Keratinocyte (primary cell): ENCODE results near the gene UNC79. TPM values are rescaled to one million over a fixed set of nuclear protein-coding genes. Genes with fewer than 3 reads are reported as not detected.

ENCODE experiments used
- DNase-seq: peaks from one replicate; pipeline ENCODE4 v3.0.0-alpha.2; 2011; ENCODE audit warnings: low read depth, missing footprints, low spot score
- FAIRE-seq: peaks from 2 replicates; lab custom pipeline; 2011; peaks lifted over from hg19 to GRCh38; lab: Jason Lieb, UNC
- H2AFZ ChIP-seq: 2 replicates; pipeline ENCODE4 v1.6.0; 2012; ENCODE audit warnings: low read length, control low read depth, inconsistent platforms; ENCODE audit not compliant: control insufficient read depth
- H3K27ac ChIP-seq: 2 replicates; pipeline ENCODE4 v1.5.1; 2011; ENCODE audit warnings: low read length; ENCODE audit not compliant: control insufficient read depth, insufficient read depth
- H3K27me3 ChIP-seq: 3 replicates; pipeline ENCODE4 v1.6.0; 2011; ENCODE audit warnings: low read length; ENCODE audit not compliant: control insufficient read depth, insufficient read depth; ENCODE audit errors: extremely low read depth
- H3K36me3 ChIP-seq, 2 experiments: 2 replicates in 1 of 2; 3 replicates in 1 of 2; pipeline ENCODE4 v1.5.1; 2011; ENCODE audit warnings: low read length in 2 of 2, mild to moderate bottlenecking in 1 of 2; ENCODE audit not compliant: control insufficient read depth in 2 of 2, insufficient read depth in 2 of 2; ENCODE audit errors: extremely low read depth in 1 of 2
- H3K4me1 ChIP-seq: 3 replicates; pipeline ENCODE4 v1.5.1; 2011; ENCODE audit warnings: low read length; ENCODE audit not compliant: control insufficient read depth, insufficient read depth; ENCODE audit errors: extremely low read depth
- H3K4me2 ChIP-seq: 3 replicates; pipeline ENCODE4 v1.6.0; 2011; ENCODE audit warnings: low read depth, low read length; ENCODE audit not compliant: control insufficient read depth, insufficient read depth; ENCODE audit errors: extremely low read depth
- H3K4me3 ChIP-seq, 3 experiments: fragments of 200-600 bp in 1 of 3; sonication (generic) in 1 of 3; 2 replicates in 2 of 3; 3 replicates in 1 of 3; pipeline ENCODE4 v1.5.1; 2011 to 2016; ENCODE audit warnings: low read length in 3 of 3, mild to moderate bottlenecking in 3 of 3, control low read depth in 2 of 3, inconsistent platforms in 1 of 3, low read depth in 1 of 3, mixed read lengths in 1 of 3, mixed run types in 1 of 3, moderate library complexity in 1 of 3; ENCODE audit not compliant: control insufficient read depth in 2 of 3, insufficient read depth in 2 of 3; ENCODE audit errors: extremely low read depth in 1 of 3
- H3K79me2 ChIP-seq: 2 replicates; pipeline ENCODE4 v1.6.0; 2012; ENCODE audit warnings: low read length; ENCODE audit not compliant: control insufficient read depth, insufficient read depth
- H3K9ac ChIP-seq: 3 replicates; pipeline ENCODE4 v1.6.0; 2011; ENCODE audit warnings: low read length; ENCODE audit not compliant: control insufficient read depth, insufficient read depth; ENCODE audit errors: extremely low read depth
- H3K9me1 ChIP-seq: 3 replicates; pipeline ENCODE4 v1.6.0; 2011; ENCODE audit warnings: low read length; ENCODE audit not compliant: control insufficient read depth, insufficient read depth; ENCODE audit errors: extremely low read depth
- H3K9me3 ChIP-seq: 2 replicates; pipeline ENCODE4 v1.5.1; 2012; ENCODE audit warnings: low read depth, low read length; ENCODE audit not compliant: control insufficient read depth
- H4K20me1 ChIP-seq: 3 replicates; pipeline ENCODE4 v1.6.0; 2011; ENCODE audit warnings: low read length; ENCODE audit not compliant: control insufficient read depth, insufficient read depth; ENCODE audit errors: extremely low read depth
- EZH2 ChIP-seq: IDR thresholded peaks from one replicate; pipeline ENCODE4 v1.6.1; 2012; ENCODE audit warnings: inconsistent platforms, mild to moderate bottlenecking, low read length, moderate library complexity
- dilution Hi-C: fragments of 300-500 bp; cut with MboI; formaldehyde crosslinking; loops from one replicate; pipeline ENCODE4 v1.7.0; 2020; ENCODE audit warnings: low sequenced_read_pairs; ENCODE audit not compliant: extremely low pct_ligation_motif_present
- polyA plus RNA-seq, 5 experiments: library from polyadenylated mRNA; depleted of rRNA in 3 of 5; stranded (reverse) in 3 of 5; stranded (forward) in 1 of 5; unstranded in 1 of 5; fragments of >200 nt; gene quantifications; 1 replicate in 1 of 5; 2 replicates in 3 of 5; 3 replicates in 1 of 5; pipeline versions ENCODE4 v1.2.1 to v1.2.3, GENCODE V29; 2011 to 2012; ENCODE audit warnings: missing spikeins in 2 of 5, low read depth in 1 of 5, low replicate concordance in 1 of 5
- TF ChIP-seq, protein P1 (sequence below), 3 experiments: IDR thresholded peaks in 1 of 3; conservative IDR thresholded peaks in 1 of 3; optimal IDR thresholded peaks in 1 of 3; 2 replicates in 2 of 3; 3 replicates in 1 of 3; pipeline versions ENCODE3 to v1.5.1; 2011; ENCODE audit warnings: low read length in 3 of 3, mild to moderate bottlenecking in 3 of 3, moderate library complexity in 2 of 3, control low read depth in 1 of 3, inconsistent platforms in 1 of 3; ENCODE audit not compliant: insufficient read depth in 2 of 3; ENCODE audit errors: extremely low read depth in 1 of 3

Gene UNC79
- polyA plus RNA-seq, 1 donor (not counting 4 experiments of a cell fraction or from before 2014, with no cell fraction given) = 0.01 TPM

DNA sequence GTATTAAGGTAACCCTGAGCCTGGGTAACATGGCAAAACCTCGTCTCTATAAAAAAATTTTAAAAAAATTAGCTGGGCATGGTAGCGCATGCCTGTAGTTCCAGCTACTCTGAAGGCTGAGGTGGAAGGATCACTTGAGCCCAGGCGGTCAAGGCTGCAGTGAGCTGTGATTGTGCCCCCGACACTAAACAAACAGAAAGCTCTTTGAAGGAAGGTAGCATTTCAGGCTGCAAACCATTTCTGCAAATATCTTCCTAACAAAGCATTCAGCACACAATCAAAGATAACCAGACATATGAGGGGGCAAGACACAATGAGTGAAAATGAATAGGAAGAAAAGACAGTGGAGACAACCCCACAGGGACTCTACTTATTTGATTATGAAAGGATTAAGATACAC lies 238.9 kb downstream of the UNC79 start:
- Histone ChIP-seq H4K20me1 (no peaks in the 10 kb centered on the region), H3K4me1 (no peaks in the 10 kb centered on the region), H3K27ac (no peak overlapping the region), H3K79me2 (no peaks in the 10 kb centered on the region), H3K9me3 (no peaks in the 10 kb centered on the region), H3K4me2 (no peak overlapping the region), H3K9me1 (no peaks in the 10 kb centered on the region), H2AFZ (no peak overlapping the region), H3K9ac (no peak overlapping the region), H3K36me3 (no peaks in the 10 kb centered on the region), H3K27me3 (no peaks in the 10 kb centered on the region), H3K4me3 (no peak overlapping the region)
- TF ChIP-seq, protein P1, sequence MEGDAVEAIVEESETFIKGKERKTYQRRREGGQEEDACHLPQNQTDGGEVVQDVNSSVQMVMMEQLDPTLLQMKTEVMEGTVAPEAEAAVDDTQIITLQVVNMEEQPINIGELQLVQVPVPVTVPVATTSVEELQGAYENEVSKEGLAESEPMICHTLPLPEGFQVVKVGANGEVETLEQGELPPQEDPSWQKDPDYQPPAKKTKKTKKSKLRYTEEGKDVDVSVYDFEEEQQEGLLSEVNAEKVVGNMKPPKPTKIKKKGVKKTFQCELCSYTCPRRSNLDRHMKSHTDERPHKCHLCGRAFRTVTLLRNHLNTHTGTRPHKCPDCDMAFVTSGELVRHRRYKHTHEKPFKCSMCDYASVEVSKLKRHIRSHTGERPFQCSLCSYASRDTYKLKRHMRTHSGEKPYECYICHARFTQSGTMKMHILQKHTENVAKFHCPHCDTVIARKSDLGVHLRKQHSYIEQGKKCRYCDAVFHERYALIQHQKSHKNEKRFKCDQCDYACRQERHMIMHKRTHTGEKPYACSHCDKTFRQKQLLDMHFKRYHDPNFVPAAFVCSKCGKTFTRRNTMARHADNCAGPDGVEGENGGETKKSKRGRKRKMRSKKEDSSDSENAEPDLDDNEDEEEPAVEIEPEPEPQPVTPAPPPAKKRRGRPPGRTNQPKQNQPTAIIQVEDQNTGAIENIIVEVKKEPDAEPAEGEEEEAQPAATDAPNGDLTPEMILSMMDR (optimal IDR thresholded peaks at IDR 0.05 in 1 of 3, IDR thresholded peaks at IDR 0.05 in 1 of 3, conservative IDR thresholded peaks at IDR 0.05 in 1 of 3; ENCODE audit: extremely low read depth in 1 of 3, insufficient read depth in 2 of 3, low read length in 3 of 3) = no peak
- TF ChIP-seq EZH2 = no peak
- FAIRE-seq = no peak
- dilution Hi-C loops = loop anchor here (25.0 kb wide), 1 partner anchor 243 kb away; no protein-coding TSS in a partner anchor
- no peak for DNase-seq

DNA sequence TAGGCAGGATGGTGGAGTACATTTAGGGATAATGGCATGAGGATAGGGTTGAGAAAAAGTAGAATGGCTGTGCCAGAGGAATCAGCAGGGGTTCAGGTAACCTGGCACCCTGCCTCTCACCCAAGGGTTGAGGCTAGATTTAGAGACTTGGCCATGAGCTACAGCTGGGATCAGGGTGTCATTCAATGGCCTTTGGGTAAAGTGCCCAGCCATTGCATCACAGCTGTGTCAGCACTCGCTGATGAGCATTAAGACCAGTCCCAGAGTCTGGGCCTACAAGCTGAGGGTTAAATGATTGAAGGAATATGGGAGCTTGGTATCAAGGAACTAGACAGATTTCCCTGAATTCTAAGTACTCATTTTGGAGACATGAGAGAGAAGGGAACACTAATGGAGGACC lies 243.6 kb downstream of the UNC79 start:
- H4K20me1 ChIP-seq = no peaks in the 10 kb centered on the region
- no peak overlapping the region for H3K27ac ChIP-seq
- no peaks in the 10 kb centered on the region for H3K36me3 ChIP-seq
- dilution Hi-C loops = loop anchor here (25.0 kb wide), 1 partner anchor 238 kb away; no protein-coding TSS in a partner anchor
- H3K4me2 ChIP-seq = no peak overlapping the region
- FAIRE-seq (no peak), DNase-seq (no peak)
- no peak overlapping the region for H3K9ac ChIP-seq
- H3K9me3 ChIP-seq = no peaks in the 10 kb centered on the region
- H3K9me1 ChIP-seq = no peaks in the 10 kb centered on the region
- H3K4me1 ChIP-seq = no peaks in the 10 kb centered on the region
- TF ChIP-seq, protein P1 (optimal IDR thresholded peaks at IDR 0.05 in 1 of 3, IDR thresholded peaks at IDR 0.05 in 1 of 3, conservative IDR thresholded peaks at IDR 0.05 in 1 of 3; ENCODE audit: extremely low read depth in 1 of 3, insufficient read depth in 2 of 3, low read length in 3 of 3) = no peak
- no peak for TF ChIP-seq EZH2
- no peak overlapping the region for H2AFZ ChIP-seq
- no peak overlapping the region for H3K4me3 ChIP-seq
- H3K79me2 ChIP-seq = no peaks in the 10 kb centered on the region
- no peaks in the 10 kb centered on the region for H3K27me3 ChIP-seq
